Hepatic stellate cell (primary cell): ENCODE results near the gene RNF39.
"Not testable (repeated sequence)": the region's sequence is repeated elsewhere in the genome, so short reads cannot be mapped to it uniquely, and the experiment has no call there.

Experiments used
- DNase-seq: peaks from one replicate; pipeline ENCODE4 v3.0.0; 2011; ENCODE audit warnings: low spot score

RNF39 gene, protein sequence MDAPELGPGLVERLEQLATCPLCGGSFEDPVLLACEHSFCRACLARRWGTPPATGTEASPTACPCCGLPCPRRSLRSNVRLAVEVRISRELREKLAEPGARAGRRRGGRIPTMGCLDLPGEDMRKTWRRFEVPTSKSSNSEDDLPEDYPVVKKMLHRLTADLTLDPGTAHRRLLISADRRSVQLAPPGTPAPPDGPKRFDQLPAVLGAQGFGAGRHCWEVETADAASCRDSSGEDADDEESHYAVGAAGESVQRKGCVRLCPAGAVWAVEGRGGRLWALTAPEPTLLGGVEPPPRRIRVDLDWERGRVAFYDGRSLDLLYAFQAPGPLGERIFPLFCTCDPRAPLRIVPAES

GRCh38 chr6:30075094-30075789 lies at the start of gene RNF39:
Gene RNF39, minus strand, starts transcription at chr6:30075769. Its CDS starts 184 bp downstream, at chr6:30075585.
- DNase-seq = no peak

- DNase-seq = no peak
Measured at GRCh38 chr6:30122515-30122914, 46.9 kb upstream of the RNF39 start.

DNA sequence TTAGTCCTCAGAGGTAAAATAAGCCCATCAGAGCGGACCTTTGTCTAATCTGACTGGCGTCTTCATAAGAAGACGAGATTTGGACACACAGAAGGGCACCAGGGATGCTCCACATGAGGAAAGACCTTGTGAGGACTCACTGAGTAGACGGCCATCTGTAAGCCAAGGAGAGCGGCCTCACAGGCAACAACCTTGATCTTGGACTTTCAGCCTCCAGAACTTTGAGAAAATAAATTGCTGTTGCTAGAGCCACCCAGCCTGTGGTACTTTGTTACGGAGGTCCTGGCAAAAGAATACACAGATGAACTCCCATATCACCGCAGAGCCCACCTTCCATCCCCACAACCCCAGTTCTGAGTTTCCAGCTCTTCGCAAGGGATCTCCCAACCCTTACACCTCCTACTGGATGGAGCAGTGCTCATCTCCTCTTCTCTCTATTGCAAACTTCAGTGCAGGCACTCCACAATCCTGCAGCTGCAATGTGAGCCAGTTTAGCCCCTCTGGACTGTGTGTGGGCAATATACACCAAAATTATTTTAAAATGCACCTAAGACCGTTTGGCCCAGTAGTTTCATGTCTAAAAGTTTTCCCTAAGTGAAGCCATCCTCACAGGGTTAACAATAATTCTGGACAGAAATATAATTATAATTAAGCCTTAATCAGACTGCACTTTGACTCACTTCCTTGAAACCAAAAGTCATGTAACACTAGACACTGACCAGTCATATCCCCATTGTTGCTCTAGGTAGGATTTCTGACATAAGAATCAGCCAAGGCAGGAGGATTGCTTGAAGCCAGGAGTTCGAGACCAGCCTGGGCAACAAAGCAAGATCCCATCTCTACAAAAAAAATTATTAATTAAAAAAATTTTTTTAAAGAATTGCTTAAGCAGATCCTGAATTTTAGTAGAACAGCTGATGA lies 46.1 kb upstream of the RNF39 start:
- no peak for DNase-seq

DNA sequence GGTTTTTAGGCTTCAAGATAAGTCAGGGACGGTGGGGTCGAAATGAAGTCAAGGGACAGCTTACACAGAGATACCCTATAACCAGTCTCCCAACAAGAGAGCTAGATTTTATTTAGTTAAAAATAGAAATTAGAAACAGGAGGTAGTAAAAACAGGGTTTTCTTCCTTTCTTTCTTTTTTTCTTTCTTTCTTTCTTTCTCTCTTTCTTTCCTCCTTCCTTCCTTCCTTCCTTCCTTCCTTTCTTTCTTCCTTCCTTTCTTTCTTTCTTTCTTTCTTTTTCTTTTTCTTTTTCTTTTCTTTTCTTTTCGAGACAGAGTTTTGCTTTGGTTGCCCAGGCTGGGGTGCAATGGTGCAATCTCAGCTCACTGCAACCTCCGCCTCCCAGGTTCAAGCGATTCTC lies 43.1 kb upstream of the RNF39 start:
- not testable (repeated sequence) for DNase-seq

DNA sequence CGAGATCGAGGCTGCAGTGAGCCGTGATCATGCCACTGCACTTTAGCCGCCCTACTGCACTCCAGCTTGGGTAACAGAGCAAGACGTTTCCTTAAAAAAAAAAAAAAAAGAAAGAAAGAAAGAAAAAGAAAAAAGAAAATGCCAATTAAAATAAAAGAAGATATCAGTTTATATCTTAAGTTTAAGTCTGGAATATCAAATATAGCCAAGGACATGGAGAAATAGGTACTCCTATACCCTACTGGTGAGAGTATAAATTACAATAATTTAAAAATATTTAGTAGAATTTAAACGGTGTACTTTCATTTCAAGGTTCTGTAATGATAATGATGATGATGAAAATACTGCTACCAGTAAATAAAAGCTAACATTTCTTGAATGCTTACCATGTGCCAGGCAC lies 41.2 kb upstream of the RNF39 start:
- DNase-seq = no peak

- no peak for DNase-seq
Measured at GRCh38 chr6:30113841-30114240, 38.3 kb upstream of the RNF39 start.

- no peak for DNase-seq
Measured at GRCh38 chr6:30113003-30113759, 37.6 kb upstream of the RNF39 start, which contains the start of gene TRIM31. Gene TRIM31, minus strand, starts transcription at chr6:30113090. Its CDS starts 285 bp downstream, at chr6:30112805.

GRCh38 chr6:30112402-30112994 lies 36.9 kb upstream of the RNF39 start:
- DNase-seq = no peak

DNA sequence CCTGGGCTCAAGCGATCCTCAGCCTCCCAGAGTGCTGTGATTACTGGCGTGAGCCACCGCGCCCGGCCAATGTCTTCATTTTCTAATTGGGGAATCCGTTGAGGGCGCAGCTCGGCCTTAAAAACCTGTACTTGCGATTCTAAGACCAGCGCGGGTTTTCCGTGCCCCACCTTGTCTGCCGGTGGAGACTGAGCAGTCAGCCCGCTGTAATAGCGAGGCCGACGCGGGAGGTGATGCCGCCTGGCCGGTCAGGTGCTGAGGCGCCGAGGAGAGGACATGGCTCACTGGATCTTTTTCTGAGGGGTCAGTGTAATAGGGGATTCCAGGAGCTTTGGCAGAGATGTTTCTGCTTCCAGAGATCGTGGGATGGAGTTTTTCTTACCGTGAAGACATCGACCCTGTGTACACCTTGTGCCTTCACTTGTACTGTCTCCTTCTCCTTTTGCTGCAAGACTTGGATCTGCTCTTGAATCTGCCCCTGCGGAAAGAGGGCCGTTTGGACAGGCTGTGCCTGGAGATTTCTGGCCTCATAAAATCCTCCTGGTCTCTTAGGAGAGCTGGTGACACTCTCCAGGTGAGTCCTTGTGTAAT lies 35.8 kb upstream of the RNF39 start:
- DNase-seq = no peak

GRCh38 chr6:30104661-30105060 lies 29.1 kb upstream of the RNF39 start:
- DNase-seq = no peak

GRCh38 chr6:30103872-30104179 lies 28.3 kb upstream of the RNF39 start:
- DNase-seq = no peak

GRCh38 chr6:30102970-30103871 lies 27.7 kb upstream of the RNF39 start:
- DNase-seq = peak; percentile 85

- DNase-seq = no peak
Measured at GRCh38 chr6:30102414-30102969, 26.9 kb upstream of the RNF39 start.

DNA sequence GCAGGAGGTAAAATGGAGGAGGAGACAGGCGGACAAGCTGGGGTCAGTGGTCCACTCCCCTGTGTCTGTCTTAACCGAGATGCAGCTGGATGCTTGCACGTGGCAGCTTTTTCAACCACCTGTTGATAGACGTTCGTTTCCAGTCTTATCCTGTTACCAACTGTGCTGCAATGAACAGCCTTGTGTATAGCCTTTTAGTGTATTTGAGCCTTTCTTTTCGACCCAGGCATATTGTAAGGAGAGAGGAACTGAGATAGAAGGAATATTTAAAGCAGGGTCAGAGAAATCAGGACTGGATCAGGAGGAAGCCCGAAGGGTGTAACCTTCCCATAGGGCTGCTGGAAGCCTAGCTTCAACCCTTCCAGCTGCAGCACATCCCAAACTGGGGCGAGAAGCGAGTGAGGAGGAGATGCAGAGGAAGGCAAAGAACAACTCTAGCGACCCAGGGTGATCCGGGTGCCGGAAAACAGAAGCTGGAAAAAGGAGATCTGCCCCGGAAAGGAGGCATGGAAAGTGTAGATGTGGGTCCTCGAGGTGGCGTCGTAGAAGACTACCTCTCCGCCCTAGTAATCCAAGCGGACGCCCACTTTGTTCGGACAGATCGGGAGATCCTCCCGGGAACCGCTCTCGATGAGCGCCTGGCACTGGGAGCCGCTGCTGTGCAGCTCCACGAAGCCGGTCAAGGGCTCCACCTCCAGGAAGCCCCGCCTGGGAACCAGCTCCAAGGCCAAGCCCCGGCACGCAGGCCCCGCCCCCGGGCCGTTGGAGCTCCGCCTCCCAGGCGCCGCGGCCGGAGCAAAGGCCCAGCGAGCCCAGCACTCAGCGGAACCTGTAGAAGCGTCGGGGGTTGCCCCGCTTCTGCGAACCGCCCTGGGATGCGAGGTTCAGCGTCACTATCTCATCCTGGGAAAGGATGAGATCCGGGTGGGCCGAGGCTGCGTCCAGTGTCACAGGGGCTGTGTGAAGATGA lies 26.2 kb upstream of the RNF39 start:
- DNase-seq = peak; percentile 93

DNA sequence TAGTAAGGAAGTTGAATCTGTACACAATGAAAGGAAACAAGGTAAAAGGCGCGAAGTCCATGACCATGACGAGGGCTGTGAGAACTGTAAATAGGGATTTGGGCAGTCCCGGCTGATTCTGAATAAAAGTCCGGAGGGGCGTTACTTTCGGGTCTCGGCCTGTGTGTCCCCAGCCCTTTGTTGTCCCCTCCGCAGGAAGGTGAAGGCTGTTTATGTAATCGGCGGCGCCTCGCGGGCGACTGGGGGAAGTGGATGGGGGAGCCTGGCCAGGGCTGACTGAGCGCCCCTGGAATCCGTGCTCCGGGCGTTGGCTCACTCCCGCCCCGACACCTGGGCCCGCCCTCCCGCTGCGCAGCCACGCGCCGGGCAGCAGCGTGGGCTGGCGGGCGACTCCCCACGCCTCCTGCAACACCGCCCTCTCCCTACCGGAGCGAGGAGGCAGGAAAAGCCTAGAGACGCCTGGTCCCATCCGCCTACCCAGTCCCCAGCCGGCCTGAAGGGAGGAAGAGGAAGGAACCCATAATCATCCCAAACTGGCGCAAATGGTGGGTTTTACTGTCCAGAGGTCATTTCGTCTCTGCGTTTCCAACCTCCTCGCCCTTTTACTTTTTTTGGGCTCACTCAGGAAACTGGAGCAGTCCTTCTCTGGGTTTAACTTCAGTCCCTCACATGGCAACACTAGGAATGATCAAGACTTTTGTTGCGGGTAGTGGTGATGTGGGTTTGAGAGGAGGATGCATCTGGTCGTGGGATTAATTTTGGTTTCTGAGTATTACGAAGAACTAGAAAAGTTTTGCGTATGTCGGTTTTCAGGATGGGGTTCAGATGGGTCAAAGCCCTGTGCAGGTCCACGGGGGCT lies 25.2 kb upstream of the RNF39 start:
- DNase-seq = peak; percentile 24

DNA sequence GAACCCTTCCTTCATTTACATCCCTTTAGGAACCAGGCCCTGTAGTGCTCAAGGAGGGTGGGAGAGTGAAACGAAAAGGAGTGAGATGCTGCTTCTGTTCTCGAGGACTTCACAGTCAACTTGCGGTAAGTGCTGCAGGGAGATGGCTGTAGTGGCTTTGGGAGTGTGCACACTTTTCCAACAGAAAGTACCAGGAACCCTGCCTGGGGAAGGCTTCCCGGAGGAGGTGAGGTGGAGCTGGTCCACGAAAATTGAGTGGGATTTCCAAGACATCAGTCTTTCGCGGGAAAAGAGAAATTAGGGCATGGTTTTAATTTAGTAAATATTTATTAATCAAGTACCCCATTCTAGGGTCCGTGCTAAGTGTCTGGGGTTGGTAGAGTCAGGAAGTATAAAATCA lies 24.6 kb upstream of the RNF39 start:
- no peak for DNase-seq
